Measurements from ENCODE around the gene FAM184A. TPM values are rescaled to one million over a fixed set of nuclear protein-coding genes. Genes with fewer than 3 reads are reported as not detected.

FAM184A gene
- total RNA-seq, 1 donor from 2014 or later: 24.8 TPM

DNA sequence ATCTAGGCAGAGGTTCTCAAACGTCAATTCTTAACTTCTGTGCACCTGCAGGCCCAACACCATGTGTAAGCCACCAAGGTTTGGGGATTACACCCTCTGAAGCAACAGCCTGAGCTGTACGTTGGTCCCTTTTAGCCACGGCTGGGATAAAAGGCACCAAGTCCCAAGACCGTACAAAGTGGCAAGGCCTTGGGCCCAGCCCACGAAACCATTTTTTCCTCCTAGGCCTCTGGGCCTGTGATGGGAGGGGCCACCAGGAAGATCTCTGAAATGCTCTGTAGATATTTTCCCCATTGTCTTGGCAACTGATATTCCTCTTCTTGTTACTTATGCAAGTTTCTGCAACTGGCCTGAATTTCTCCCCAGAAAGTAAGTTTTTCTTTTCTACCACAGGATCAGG lies 4.5 kb upstream of the FAM184A start:
- H3K4me3 Mint-ChIP-seq: no peak overlapping the region
- no peak overlapping the region for H2AFZ ChIP-seq (replicated peaks)
- H3K79me2 ChIP-seq (ENCODE audit: low read depth): no peaks in the 10 kb centered on the region
- peaks cover 6% of the 10 kb centered on the region for H3K36me3 Mint-ChIP-seq
- no peaks in the 10 kb centered on the region for H3K4me1 ChIP-seq
- H3K27ac Mint-ChIP-seq: no peak overlapping the region
- no peak for DNase-seq (ENCODE audit: low spot score)
- no peak overlapping the region for H3K9ac ChIP-seq
- H3K27me3 Mint-ChIP-seq (ENCODE audit: insufficient read depth, low read depth): peaks cover 16% of the 10 kb centered on the region
- no peaks in the 10 kb centered on the region for H3F3A ChIP-seq (ENCODE audit: low read depth)
- no peak overlapping the region for H3K4me3 ChIP-seq
- no peaks in the 10 kb centered on the region for H4K20me1 ChIP-seq (ENCODE audit: low read depth)
- TF ChIP-seq EZH2phosphoT487 (IDR thresholded peaks at IDR 0.05) (no peak), EZH2 (IDR thresholded peaks at IDR 0.05) (no peak)
- TF ChIP-seq, protein P1, sequence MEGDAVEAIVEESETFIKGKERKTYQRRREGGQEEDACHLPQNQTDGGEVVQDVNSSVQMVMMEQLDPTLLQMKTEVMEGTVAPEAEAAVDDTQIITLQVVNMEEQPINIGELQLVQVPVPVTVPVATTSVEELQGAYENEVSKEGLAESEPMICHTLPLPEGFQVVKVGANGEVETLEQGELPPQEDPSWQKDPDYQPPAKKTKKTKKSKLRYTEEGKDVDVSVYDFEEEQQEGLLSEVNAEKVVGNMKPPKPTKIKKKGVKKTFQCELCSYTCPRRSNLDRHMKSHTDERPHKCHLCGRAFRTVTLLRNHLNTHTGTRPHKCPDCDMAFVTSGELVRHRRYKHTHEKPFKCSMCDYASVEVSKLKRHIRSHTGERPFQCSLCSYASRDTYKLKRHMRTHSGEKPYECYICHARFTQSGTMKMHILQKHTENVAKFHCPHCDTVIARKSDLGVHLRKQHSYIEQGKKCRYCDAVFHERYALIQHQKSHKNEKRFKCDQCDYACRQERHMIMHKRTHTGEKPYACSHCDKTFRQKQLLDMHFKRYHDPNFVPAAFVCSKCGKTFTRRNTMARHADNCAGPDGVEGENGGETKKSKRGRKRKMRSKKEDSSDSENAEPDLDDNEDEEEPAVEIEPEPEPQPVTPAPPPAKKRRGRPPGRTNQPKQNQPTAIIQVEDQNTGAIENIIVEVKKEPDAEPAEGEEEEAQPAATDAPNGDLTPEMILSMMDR (IDR thresholded peaks at IDR 0.05): no peak
- H3K27me3 ChIP-seq: peaks cover 29% of the 10 kb centered on the region
- H3K4me1 Mint-ChIP-seq: peaks cover 9% of the 10 kb centered on the region
- peaks cover 27% of the 10 kb centered on the region for H3K9me3 Mint-ChIP-seq
- no peak overlapping the region for H3K27ac ChIP-seq
- no peak overlapping the region for H3K4me2 ChIP-seq
- peaks cover 4% of the 10 kb centered on the region for H3K9me3 ChIP-seq (ENCODE audit: low read depth)
- no peaks in the 10 kb centered on the region for H3K36me3 ChIP-seq

DNA sequence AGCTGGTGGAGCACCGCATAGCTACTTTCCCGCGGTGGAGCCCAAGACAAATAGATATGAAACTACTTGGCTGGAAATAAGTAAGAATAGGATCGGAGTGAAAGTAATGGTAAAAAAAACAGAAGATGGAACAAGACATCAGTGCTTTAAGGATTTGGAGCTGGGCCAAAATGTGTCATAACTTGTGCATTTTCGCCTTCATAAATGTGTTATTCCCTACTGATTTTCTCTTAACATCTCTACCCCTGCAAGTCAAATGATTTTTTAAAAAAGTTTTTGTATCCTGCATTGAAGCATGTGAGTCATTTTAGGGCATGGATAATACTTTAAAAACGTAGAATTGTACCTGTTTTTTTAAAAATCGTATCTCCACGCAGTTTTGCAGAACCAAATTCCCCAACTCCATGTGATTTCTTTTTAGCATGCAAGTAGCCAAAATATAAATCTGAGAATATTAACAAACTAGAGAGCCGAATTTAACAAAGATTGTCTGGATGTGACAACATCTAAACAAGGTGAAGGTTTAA lies 882 bp upstream of the FAM184A start:
- peaks cover 6% of the 10 kb centered on the region for H4K20me1 ChIP-seq (ENCODE audit: low read depth)
- H3K4me1 ChIP-seq: peaks cover 7% of the 10 kb centered on the region
- peak overlapping the region; percentile 89 for H3K4me3 ChIP-seq
- H3K4me1 Mint-ChIP-seq: peaks cover 24% of the 10 kb centered on the region
- peaks cover 19% of the 10 kb centered on the region for H3K9me3 Mint-ChIP-seq
- peaks cover 6% of the 10 kb centered on the region for H3K36me3 Mint-ChIP-seq
- no peak overlapping the region for H3K9ac ChIP-seq
- peaks cover 4% of the 10 kb centered on the region for H3F3A ChIP-seq (ENCODE audit: low read depth)
- no peak for DNase-seq (ENCODE audit: low spot score)
- no peaks in the 10 kb centered on the region for H3K36me3 ChIP-seq
- H3K27me3 ChIP-seq: peaks cover 47% of the 10 kb centered on the region
- peak overlapping the region; percentile 97 for H3K4me3 Mint-ChIP-seq
- H3K4me2 ChIP-seq: peak overlapping the region; percentile 84
- no peak overlapping the region for H3K27ac ChIP-seq
- H3K27ac Mint-ChIP-seq: peak overlapping the region; percentile 30
- H3K9me3 ChIP-seq (ENCODE audit: low read depth): peaks cover 4% of the 10 kb centered on the region
- H3K27me3 Mint-ChIP-seq (ENCODE audit: insufficient read depth, low read depth): peaks cover 14% of the 10 kb centered on the region
- H2AFZ ChIP-seq (replicated peaks): peak overlapping the region; percentile 97
- H3K79me2 ChIP-seq (ENCODE audit: low read depth): no peaks in the 10 kb centered on the region
- TF ChIP-seq EZH2phosphoT487 (IDR thresholded peaks at IDR 0.05) (no peak), EZH2 (IDR thresholded peaks at IDR 0.05) (no peak)
- TF ChIP-seq, protein P1 (IDR thresholded peaks at IDR 0.05): no peak

DNA sequence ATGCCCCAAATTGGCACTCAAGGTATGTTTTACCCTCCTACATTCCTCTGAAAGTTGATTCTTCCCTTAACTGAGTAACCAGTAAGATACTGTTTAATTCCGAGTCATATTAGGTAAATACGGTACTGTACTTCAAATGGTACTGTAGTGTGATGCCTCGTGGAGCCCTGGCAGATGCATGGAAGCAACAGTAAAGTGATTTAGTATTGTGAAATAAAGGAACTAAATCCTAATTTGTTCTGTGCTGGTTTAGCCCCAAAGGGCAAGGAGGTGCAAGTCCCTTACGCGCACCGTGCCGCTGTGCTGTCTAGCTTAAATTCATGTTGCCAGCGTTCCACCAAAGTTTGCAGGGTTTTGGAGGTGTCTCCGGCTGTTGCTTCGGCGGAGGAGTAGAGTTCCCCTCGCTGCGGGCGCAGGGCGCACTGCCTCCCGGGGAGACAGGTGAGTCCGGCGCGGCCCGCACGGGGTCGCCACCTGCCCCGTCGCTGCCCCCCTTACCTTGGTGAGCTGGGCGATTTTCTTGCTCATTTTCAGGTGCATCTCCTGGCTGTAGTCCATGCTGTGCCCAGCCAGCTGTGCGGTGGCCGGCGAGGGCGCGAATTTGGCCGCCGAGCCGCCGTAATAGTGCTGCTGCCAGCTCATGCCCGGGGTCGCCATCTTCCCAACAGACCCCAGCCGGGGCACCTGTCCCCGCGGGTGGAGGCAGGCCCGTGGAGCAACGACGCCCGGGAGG lies 655 bp downstream of the FAM184A start:
- H3K36me3 ChIP-seq: no peaks in the 10 kb centered on the region
- H3K27ac Mint-ChIP-seq: no peak overlapping the region

More for the DNA sequence above, 655 bp downstream of the FAM184A start:
- H3K9me3 ChIP-seq (ENCODE audit: low read depth): no peaks in the 10 kb centered on the region
- H3K27me3 Mint-ChIP-seq (ENCODE audit: insufficient read depth, low read depth): peaks cover 14% of the 10 kb centered on the region
- DNase-seq (ENCODE audit: low spot score): peak; percentile 55
- H3K4me3 Mint-ChIP-seq: peak overlapping the region; percentile 85
- peaks cover 24% of the 10 kb centered on the region for H3K4me1 Mint-ChIP-seq
- H3K27ac ChIP-seq: no peak overlapping the region
- peak overlapping the region; percentile 84 for H3K4me2 ChIP-seq
- TF ChIP-seq, protein P1 (IDR thresholded peaks at IDR 0.05): peak; percentile 43
- no peak for TF ChIP-seq EZH2phosphoT487 (IDR thresholded peaks at IDR 0.05)
- TF ChIP-seq EZH2 (IDR thresholded peaks at IDR 0.05): peak; percentile 55
- H3K36me3 Mint-ChIP-seq: peaks cover 7% of the 10 kb centered on the region
- peaks cover 47% of the 10 kb centered on the region for H3K27me3 ChIP-seq
- peak overlapping the region; percentile 32 for H3K9ac ChIP-seq
- peak overlapping the region; percentile 97 for H2AFZ ChIP-seq (replicated peaks)
- peak overlapping the region; percentile 89 for H3K4me3 ChIP-seq
- peaks cover 8% of the 10 kb centered on the region for H3K9me3 Mint-ChIP-seq
- H3F3A ChIP-seq (ENCODE audit: low read depth): peaks cover 4% of the 10 kb centered on the region
- H3K4me1 ChIP-seq: peaks cover 7% of the 10 kb centered on the region
- no peaks in the 10 kb centered on the region for H3K79me2 ChIP-seq (ENCODE audit: low read depth)
- H4K20me1 ChIP-seq (ENCODE audit: low read depth): peaks cover 6% of the 10 kb centered on the region

All from neural progenitor cell (in vitro differentiated cells).